Measurements from ENCODE around the gene ATG2B.

The ATG2B gene

DNA sequence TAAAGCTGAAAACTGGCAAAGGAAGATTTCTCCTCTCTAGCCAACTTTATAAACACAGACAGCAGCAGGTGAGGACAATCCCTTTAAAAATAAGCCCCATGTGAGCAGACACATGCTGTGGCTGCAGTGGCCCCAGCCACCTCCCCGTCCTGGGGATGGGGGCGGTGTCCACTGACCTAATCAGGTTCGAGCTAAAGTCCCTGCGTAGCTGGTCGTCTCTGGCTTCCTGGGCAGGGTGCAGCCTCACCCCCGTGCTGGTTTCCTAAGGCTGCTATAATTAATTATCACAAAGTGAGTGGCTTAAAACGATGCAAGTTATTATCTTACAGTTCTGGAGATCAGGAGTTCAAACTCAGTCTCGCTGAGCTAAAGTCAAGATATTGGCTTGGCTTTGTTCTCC, 106.1 kb downstream of the ATG2B start:
- H3K4me1 ChIP-seq (ENCODE audit: control insufficient read depth in 1 of 2, insufficient read depth in 1 of 2, low read depth in 1 of 2, low read length in 1 of 2): peaks cover 0 to 12% of the 10 kb centered on the region in 2 experiments
- no peak overlapping the region for H3K27ac ChIP-seq
- H3K4me3 ChIP-seq (ENCODE audit: low read depth in 1 of 2, low read length in 1 of 2): no peak overlapping the region
- H3K27me3 ChIP-seq: peaks cover 49% of the 10 kb centered on the region
- H3K9me3 ChIP-seq: no peaks in the 10 kb centered on the region
- TF ChIP-seq, protein P1, sequence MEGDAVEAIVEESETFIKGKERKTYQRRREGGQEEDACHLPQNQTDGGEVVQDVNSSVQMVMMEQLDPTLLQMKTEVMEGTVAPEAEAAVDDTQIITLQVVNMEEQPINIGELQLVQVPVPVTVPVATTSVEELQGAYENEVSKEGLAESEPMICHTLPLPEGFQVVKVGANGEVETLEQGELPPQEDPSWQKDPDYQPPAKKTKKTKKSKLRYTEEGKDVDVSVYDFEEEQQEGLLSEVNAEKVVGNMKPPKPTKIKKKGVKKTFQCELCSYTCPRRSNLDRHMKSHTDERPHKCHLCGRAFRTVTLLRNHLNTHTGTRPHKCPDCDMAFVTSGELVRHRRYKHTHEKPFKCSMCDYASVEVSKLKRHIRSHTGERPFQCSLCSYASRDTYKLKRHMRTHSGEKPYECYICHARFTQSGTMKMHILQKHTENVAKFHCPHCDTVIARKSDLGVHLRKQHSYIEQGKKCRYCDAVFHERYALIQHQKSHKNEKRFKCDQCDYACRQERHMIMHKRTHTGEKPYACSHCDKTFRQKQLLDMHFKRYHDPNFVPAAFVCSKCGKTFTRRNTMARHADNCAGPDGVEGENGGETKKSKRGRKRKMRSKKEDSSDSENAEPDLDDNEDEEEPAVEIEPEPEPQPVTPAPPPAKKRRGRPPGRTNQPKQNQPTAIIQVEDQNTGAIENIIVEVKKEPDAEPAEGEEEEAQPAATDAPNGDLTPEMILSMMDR (IDR thresholded peaks at IDR 0.05): no peak
- no peaks in the 10 kb centered on the region for H3K36me3 ChIP-seq

DNA sequence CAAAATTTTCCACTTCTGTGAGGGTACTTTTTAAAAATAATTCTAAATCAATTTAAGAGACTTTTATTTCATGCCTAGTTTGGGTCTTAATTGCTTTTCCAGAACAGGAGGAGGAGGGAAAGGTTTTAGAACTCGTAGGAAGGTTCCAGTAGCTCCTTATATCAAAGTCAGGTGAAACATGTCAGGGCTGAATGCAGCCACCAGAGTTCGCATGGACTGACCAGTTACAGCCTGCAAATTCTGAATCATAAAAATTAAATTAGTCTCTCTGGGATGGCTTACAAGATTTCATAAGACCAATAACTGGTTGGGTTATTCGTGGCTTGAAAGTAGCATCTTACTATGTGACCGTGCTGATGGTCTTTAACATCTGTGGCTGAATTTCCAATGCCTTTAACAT, 106.7 kb downstream of the ATG2B start:
- no peaks in the 10 kb centered on the region for H3K9me3 ChIP-seq
- H3K27ac ChIP-seq: no peak overlapping the region
- H3K4me3 ChIP-seq (ENCODE audit: low read depth in 1 of 2, low read length in 1 of 2): no peak overlapping the region
- H3K36me3 ChIP-seq: no peaks in the 10 kb centered on the region
- H3K27me3 ChIP-seq: peaks cover 49% of the 10 kb centered on the region
- peaks cover 0 to 12% of the 10 kb centered on the region in 2 experiments for H3K4me1 ChIP-seq (ENCODE audit: control insufficient read depth in 1 of 2, insufficient read depth in 1 of 2, low read depth in 1 of 2, low read length in 1 of 2)
- TF ChIP-seq, protein P1 (IDR thresholded peaks at IDR 0.05): no peak

DNA sequence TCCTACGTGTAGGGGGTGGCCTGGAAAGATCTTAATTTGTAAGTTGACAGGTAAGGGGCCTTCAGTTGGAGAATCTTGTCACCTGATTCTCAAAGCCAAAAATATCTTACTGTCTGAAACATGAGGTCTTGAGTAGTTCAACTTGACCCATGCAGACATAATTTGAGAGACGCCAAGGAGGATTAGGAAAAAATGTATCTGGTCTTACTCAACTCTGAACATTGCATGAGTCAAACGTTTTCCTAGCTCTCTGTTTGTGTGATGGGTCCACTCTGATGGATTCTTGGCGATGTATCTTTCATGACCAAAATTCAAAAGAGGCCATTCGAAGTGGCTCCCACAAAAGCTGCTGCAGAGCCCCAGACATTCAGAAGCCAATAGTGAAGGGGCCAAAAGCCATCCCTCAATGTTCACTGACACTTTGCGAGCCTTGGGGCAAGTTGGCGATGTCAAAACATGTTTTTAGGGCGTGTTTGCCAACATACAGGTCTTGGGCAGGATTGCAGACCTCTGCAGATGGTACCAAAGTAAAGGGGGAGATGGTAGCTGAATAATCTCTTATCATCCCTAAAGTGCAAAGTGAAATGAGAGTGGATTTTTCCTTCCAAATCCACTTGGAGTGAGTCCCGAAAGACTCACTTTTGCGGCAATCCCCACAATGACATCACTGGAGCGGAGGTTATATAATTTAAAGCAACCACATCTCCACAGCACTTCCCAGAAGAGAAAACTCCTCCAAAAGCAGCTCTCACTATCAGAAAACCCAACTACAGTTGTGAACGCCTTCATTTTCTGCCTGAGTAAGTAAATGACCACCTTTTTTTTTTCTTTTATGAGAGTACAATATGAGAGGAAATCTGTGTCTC, 107.4 kb downstream of the ATG2B start, which contains the start of gene BDKRB1:
Gene BDKRB1 (plus strand): TSS at position 710 of the 866 bp plus-strand sequence. CDS start 7,473 bp downstream, outside the sequence.
- H3K27ac ChIP-seq: no peak within 1 kb of the TSS
- peaks cover 0 to 7% of the 10 kb centered on the region in 2 experiments for H3K4me1 ChIP-seq (ENCODE audit: control insufficient read depth in 1 of 2, insufficient read depth in 1 of 2, low read depth in 1 of 2, low read length in 1 of 2)
- H3K36me3 ChIP-seq: no peaks in the 10 kb centered on the region
- peaks cover 49% of the 10 kb centered on the region for H3K27me3 ChIP-seq
- no peaks in the 10 kb centered on the region for H3K9me3 ChIP-seq
- TF ChIP-seq, protein P1 (IDR thresholded peaks at IDR 0.05): no peak
- H3K4me3 ChIP-seq (ENCODE audit: low read depth in 1 of 2, low read length in 1 of 2): no peak within 1 kb of the TSS

DNA sequence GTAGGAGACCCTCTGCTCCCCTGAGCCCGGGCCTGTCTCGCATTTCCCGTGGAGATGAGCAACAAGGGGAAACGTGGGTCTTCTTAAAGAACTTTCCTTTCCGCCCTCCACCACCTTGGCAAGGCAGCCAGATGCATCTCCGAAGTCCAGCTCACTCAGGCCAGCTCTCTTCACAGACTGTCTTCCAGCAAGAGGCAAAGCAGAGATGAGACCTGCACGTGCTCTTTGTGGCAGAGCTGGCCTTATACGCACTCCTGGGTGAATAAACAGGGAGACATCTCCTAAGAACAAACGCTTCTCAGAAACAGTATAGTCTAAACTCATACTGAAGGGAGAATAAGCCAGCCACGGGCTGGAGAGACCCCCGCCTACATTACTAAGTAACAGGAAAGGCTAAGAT, 108.5 kb downstream of the ATG2B start:
- peaks cover 49% of the 10 kb centered on the region for H3K27me3 ChIP-seq

GRCh38 chr14:96252999-96253539, 110.1 kb downstream of the ATG2B start:
- Histone ChIP-seq H3K9me3 (no peaks in the 10 kb centered on the region), H3K4me1 (ENCODE audit: control insufficient read depth in 1 of 2, insufficient read depth in 1 of 2, low read depth in 1 of 2, low read length in 1 of 2) (peaks cover 0 to 8% of the 10 kb centered on the region in 2 experiments), H3K4me3 (ENCODE audit: low read depth in 1 of 2, low read length in 1 of 2) (no peak overlapping the region), H3K27me3 (peaks cover 38% of the 10 kb centered on the region), H3K27ac (no peak overlapping the region), H3K36me3 (no peaks in the 10 kb centered on the region)
- TF ChIP-seq, protein P1 (IDR thresholded peaks at IDR 0.05): no peak

More for the DNA sequence above, 108.5 kb downstream of the ATG2B start:
- H3K36me3 ChIP-seq: no peaks in the 10 kb centered on the region
- no peaks in the 10 kb centered on the region for H3K4me1 ChIP-seq (ENCODE audit: control insufficient read depth in 1 of 2, insufficient read depth in 1 of 2, low read depth in 1 of 2, low read length in 1 of 2)
- H3K4me3 ChIP-seq (ENCODE audit: low read depth in 1 of 2, low read length in 1 of 2): no peak overlapping the region
- no peaks in the 10 kb centered on the region for H3K9me3 ChIP-seq
- no peak overlapping the region for H3K27ac ChIP-seq
- TF ChIP-seq, protein P1 (IDR thresholded peaks at IDR 0.05): no peak
